HG03060 (cell line): Measurements from ENCODE around the gene CDH23.

Experiments
- ATAC-seq: cut with Tn5 transposase; IDR thresholded peaks from one replicate; pipeline ENCODE4 v1.9.1; 2021; ENCODE audit warnings: low read depth, moderate number of reproducible peaks; ENCODE audit not compliant: unreplicated experiment

The CDH23 gene

DNA sequence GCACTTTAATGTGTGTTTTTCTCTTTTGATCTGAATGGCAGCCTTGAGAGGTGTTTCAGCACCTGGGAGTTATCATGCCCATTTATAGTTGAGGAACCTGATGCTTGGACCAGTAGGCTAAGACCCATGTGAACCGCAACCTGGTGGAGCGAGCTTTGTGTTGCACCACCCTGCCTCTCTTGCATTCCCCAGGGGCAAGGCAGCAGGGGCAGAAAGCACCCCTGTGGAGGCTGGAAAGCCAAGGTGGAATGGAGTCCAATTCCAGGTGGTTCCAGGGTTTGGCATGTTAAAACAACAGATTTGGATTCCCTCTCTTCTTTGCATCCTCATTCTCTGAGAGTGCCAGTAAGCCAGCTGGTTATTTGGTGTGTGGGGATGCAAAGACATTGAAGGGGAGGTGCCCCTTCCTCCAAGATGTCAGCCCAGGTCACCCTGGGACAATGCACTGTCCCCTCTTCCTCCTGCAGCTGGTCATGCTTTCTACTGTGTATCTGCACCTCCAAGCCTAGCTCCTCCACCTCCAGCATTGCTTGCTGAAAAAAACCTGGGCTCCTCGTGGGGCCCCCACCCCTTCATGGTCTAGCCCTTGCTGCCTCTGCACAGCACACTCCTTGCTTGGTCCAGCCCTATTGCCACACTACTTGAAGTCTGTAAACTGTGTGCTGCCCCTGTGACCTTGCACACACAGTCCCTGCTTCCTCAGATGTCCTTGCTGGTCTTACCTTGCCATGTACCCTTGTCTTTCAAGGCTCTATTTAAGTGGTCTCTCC is 5.6 kb upstream of the CDH23 start:
- ATAC-seq, result no peak

DNA sequence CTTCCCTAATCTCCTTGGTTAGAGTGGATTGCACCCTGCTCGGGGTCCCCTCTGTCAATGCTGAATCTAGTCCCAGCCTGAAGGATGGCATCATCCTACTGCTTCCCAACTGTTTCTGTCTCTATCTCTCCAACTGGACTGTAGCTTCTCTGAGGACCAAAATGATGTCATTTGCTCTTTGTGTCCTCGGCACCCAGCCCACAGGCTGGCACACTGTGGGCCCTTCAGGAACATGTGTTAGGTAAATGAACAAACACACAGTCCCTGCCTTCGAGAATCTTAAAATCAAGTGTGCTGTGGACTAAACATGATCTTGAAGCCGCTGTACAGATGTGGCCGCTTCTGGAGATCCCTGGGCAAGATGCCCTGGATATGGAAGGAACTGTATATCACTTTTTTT is 5.0 kb upstream of the CDH23 start:
- ATAC-seq, result no peak

- ATAC-seq, result no peak
These were observed 4.4 kb upstream of the CDH23 start for GRCh38 chr10:71392292-71392691.

- no peak for ATAC-seq
These were observed 3.6 kb upstream of the CDH23 start for GRCh38 chr10:71392791-71393781.

DNA sequence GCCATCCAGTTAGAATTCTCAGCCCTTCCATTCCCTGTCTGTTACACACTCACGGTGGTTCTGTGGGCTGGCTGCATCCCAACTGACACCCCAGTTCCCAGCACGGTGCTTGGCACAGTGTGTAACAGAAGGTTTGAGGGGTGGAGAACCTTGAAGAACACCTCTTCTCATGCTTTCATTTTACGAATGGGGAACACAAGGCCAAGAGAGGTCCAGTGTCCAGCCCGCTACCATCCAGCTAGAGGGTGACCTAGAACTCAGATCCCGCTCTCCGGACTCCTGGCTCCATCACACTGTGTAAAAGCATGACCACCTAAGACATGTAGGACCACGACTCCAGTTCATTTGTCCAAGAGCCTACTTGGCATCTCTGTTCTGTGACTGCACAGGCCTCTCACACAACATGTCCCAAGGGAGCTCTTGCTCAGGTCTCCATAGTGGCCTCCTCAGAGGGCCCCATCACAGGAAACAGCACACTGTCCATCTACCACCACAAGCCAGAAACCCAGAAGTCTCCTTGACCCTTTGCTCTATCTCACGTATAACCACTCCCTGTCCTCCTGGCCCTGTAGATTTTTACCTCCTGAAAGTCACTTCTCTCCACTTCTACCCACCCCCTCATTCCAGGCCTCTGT is 2.8 kb upstream of the CDH23 start:
- ATAC-seq, result no peak

GRCh38 chr10:71394926-71395562 is 1.7 kb upstream of the CDH23 start:
- ATAC-seq, result no peak

DNA sequence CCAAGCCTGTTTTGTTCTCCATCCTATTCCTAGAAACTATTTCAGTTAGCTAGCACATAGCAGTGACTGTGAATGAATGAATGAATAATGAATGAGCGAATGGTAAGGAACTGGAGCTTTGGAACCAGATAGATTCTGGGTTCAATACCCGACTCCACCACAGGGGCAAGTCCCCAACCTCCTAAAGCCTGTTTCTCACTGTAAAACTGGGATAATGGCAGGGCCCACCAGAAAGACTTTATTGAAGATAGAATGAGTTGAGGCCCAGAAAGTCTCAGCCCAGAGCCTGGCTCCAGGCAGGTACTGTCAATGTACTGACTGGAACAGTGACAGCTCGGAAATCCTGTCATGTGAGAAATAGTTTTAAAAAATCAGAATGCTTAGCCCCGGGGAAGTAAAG is 1.1 kb upstream of the CDH23 start:
- ATAC-seq, result no peak

GRCh38 chr10:71396084-71396710 is 523 bp upstream of the CDH23 start:
- ATAC-seq, result no peak

- no peak for ATAC-seq
These were observed 834 bp downstream of the CDH23 start for GRCh38 chr10:71397296-71398212.

DNA sequence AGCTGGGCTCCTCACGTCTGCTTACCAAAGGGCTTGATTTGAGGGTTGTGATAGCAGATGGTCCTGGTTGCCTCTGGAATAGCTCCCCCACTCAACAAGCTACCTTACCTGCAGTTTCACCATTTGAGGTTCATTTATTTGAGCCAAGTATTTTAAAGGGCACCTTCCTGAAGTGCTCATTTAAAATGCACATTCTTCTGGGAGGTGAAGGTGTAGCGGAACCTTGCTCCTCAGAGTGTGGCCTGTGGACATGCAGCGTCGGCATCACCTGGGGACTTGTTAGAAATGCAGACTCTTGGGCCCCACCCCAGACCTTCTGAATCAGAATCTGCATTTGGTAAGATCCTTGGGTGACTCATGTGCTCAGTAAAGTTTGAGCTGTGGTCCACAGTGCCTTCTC is 2.3 kb downstream of the CDH23 start:
- no peak for ATAC-seq

GRCh38 chr10:71399946-71400345 is 3.2 kb downstream of the CDH23 start:
- no peak for ATAC-seq

DNA sequence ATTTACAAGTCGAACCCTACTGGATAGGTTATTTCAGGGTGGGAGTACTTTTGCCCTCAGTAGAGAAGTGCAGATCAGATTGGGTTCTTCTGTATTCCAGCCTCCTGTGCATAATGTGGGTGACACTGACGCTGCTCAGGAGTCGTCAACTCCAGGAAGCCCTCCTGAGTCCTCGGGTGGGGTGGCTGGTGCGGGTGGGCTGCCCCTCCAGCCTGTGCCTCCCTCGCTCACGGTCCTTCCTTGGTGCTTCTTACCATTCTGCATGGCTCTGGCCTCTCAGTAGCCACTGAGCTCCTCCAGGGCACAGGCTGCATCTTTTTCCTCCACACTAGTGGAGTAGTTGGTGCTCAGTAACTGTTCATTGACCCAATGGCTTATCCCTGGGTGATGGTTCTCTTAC is 4.3 kb downstream of the CDH23 start:
- ATAC-seq, result no peak

- ATAC-seq, result no peak
These were observed 5.3 kb downstream of the CDH23 start for GRCh38 chr10:71402005-71402404.

- ATAC-seq, result no peak
These were observed 8.0 kb downstream of the CDH23 start for GRCh38 chr10:71404503-71405295.

DNA sequence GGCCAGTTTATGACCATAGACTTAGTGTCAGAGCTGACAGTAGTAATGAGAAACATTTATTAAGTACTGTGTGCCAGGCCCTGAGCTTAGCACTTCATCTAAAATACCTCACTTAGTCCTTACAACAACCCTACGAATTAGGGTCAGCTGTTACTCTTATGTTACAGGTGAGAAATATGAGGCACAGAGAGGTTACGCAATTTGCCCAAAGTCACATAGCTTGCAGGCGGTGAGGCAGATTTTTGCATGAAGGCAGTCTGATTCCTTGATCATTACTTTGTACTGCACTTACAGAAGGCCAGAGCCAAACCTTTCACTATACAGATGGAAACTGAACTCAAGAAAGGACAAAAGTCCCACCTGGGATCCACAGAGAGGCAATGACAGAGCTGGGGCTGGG is 10.2 kb downstream of the CDH23 start:
- ATAC-seq, result no peak

- ATAC-seq, result no peak
These were observed 11.9 kb downstream of the CDH23 start for GRCh38 chr10:71408436-71409225.

DNA sequence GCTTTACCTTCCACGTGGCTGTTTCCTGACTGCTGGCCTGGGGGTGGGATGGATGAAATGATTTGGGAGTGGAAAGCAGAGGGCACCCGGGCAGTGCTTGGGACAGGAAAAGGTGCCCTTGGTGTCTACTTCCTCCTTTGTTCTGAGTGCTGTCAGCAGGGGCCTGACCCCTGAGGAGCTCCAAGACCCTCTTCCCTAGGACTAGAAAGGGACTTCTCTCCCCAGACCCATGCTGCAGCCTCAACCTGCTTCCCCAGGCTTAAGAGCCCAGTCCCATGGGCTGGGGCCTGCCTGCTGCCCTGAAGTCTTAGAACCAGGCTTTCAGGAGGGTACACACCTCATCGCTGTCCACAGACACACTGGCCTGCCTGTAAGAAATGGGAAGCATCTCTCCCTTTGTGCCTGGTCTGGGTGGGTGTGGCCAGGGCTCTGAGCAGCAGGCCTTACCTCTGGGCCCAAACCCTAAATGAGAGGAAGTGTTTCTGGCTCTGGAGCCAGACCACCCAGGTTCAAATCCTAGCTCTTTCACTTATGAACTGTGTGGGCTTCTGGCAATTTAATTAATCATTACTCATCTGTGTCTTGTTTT is 12.9 kb downstream of the CDH23 start:
- ATAC-seq, result no peak
